ENCODE data around the gene METTL25. TPM values are rescaled to one million over a fixed set of nuclear protein-coding genes. Genes with fewer than 3 reads are reported as not detected.

Gene METTL25
- total RNA-seq, 4 donors from 2014 or later, result 11.4 to 24.7 (median 20.0) TPM

- H3K27me3 ChIP-seq, result no peaks in the 10 kb centered on the region
- DNase-seq, result no peak
- H3K9me3 ChIP-seq, result no peaks in the 10 kb centered on the region
- TF ChIP-seq, protein P1, sequence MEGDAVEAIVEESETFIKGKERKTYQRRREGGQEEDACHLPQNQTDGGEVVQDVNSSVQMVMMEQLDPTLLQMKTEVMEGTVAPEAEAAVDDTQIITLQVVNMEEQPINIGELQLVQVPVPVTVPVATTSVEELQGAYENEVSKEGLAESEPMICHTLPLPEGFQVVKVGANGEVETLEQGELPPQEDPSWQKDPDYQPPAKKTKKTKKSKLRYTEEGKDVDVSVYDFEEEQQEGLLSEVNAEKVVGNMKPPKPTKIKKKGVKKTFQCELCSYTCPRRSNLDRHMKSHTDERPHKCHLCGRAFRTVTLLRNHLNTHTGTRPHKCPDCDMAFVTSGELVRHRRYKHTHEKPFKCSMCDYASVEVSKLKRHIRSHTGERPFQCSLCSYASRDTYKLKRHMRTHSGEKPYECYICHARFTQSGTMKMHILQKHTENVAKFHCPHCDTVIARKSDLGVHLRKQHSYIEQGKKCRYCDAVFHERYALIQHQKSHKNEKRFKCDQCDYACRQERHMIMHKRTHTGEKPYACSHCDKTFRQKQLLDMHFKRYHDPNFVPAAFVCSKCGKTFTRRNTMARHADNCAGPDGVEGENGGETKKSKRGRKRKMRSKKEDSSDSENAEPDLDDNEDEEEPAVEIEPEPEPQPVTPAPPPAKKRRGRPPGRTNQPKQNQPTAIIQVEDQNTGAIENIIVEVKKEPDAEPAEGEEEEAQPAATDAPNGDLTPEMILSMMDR (IDR thresholded peaks at IDR 0.05), result no peak
- no peak for TF ChIP-seq POLR2A (IDR thresholded peaks at IDR 0.05)
- H3K27ac ChIP-seq, result no peak overlapping the region
- H3K4me1 ChIP-seq, result no peaks in the 10 kb centered on the region
- H3K4me3 ChIP-seq, result no peak overlapping the region
- H3K36me3 ChIP-seq, result peaks cover 0 to 13% (median 0%) of the 10 kb centered on the region in 3 donors
Observed at GRCh38 chr12:82468563-82468962, 110.2 kb downstream of the METTL25 start.

GRCh38 chr12:82470906-82471512 lies 112.7 kb downstream of the METTL25 start:
- Histone ChIP-seq H3K36me3 (peaks cover 0 to 13% (median 0%) of the 10 kb centered on the region in 3 donors), H3K4me1 (no peaks in the 10 kb centered on the region), H3K27ac (no peak overlapping the region), H3K27me3 (no peaks in the 10 kb centered on the region), H3K9me3 (no peaks in the 10 kb centered on the region), H3K4me3 (no peak overlapping the region)
- TF ChIP-seq, protein P1 (IDR thresholded peaks at IDR 0.05), result no peak
- no peak for TF ChIP-seq POLR2A (IDR thresholded peaks at IDR 0.05)
- no peak for DNase-seq

DNA sequence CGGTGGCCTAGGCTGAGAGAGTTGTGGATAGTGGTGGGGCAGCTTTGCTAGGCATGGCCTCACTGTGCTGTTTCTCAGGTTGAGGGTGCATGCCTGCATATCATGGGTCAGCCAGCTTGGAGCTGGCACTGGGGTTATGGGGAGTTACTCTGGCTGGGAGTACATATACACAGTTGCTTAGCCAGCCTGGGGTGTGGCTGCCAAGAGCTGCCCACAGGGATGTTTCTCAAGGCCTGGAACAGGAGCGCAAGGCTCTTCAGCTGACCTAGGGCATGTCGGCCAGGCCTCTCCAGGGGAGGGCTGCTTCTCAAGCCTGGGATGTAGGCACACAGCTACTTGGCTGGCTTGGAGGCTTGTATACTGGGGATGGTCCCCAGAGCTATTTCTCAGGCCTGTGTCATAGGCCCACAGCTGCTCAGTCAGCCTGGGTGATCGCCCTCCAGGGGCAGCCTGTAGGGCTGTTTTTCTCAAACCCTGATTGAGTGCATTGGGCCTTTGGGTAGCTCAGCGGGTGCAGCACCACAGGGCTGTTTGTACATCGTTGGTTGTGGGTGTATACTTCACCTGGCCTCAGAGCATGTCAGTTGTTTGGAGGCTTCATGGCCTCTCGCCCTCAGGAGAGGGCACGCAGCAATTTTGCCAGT lies 114.9 kb downstream of the METTL25 start:
- Histone ChIP-seq H3K4me3 (no peak overlapping the region), H3K4me1 (no peaks in the 10 kb centered on the region), H3K36me3 (peaks cover 0 to 12% (median 0%) of the 10 kb centered on the region in 3 donors), H3K27me3 (no peaks in the 10 kb centered on the region), H3K27ac (no peak overlapping the region), H3K9me3 (no peaks in the 10 kb centered on the region)
- TF ChIP-seq, protein P1 (IDR thresholded peaks at IDR 0.05), result no peak
- TF ChIP-seq POLR2A (IDR thresholded peaks at IDR 0.05), result no peak
- DNase-seq, result peak in 1 of 3 donors; percentile 26

DNA sequence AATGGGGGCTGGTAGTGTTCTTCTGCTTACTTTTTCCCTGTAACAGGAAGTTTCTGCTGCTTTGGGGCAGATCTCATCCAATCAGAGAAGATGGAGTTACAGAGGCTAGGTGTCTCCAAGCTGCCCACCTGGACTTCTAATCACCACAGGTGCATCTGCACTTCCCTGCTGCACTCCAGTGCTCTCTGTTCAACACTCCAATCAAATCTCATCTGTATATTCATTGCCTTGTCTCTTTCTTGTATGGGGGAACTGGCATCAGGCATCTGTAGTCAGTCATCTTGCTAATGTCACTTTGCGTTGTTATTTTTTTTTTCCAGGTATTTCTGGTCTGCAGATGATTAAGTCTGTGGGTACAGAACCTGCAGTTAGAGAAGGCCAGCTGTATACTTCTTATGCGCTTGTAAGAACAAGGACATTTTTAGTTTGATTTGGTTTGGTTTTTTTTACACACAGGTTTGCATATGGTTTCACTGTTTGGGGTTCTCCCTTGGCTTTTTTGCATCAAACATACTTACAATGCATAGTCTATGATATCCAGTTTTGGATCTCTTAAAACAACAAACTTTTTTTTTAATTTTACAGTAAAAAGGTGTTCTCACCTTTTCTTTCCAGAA lies 116.0 kb downstream of the METTL25 start:
- no peaks in the 10 kb centered on the region for H3K27me3 ChIP-seq
- H3K9me3 ChIP-seq, result no peaks in the 10 kb centered on the region
- no peak for DNase-seq
- H3K4me3 ChIP-seq, result no peak overlapping the region
- no peak for TF ChIP-seq POLR2A (IDR thresholded peaks at IDR 0.05)
- TF ChIP-seq, protein P1 (IDR thresholded peaks at IDR 0.05), result no peak
- peaks cover 0 to 2% (median 0%) of the 10 kb centered on the region in 3 donors for H3K36me3 ChIP-seq
- H3K4me1 ChIP-seq, result no peaks in the 10 kb centered on the region
- no peak overlapping the region for H3K27ac ChIP-seq

DNA sequence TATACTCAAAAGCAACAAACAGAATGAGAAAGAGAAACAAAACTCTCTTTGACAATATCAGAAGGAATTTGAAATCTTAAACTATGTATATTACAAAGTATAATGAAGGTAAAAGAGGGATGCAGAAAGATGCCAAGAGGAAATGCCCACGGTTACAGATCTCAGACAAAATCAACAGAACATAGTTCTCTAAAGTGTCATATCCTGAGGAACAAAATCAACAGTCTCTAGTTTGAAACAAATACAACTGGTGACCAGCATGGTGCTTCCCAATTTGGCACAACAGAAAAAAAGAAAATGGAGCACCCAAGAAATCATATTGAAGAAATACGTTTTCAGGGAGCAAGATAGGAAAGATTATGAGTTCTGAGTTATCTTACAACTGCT lies 116.5 kb downstream of the METTL25 start:
- Histone ChIP-seq H3K27ac (no peak overlapping the region), H3K27me3 (no peaks in the 10 kb centered on the region), H3K4me1 (no peaks in the 10 kb centered on the region), H3K9me3 (no peaks in the 10 kb centered on the region), H3K36me3 (no peaks in the 10 kb centered on the region), H3K4me3 (no peak overlapping the region)
- no peak for DNase-seq
- TF ChIP-seq, protein P1 (IDR thresholded peaks at IDR 0.05), result no peak
- no peak for TF ChIP-seq POLR2A (IDR thresholded peaks at IDR 0.05)
